Epithelial cell of prostate (primary cell): ENCODE data around the gene FAM168A.

Source experiments
- DNase-seq: peaks from one replicate; pipeline ENCODE4 v3.0.0-alpha.2; 2011; ENCODE audit warnings: low read depth, low spot score
- H3K27ac ChIP-seq: fragments of 450-650 bp; 2 replicates; pipeline ENCODE4 v1.5.1; 2017; ENCODE audit warnings: mild to moderate bottlenecking

FAM168A gene

DNA sequence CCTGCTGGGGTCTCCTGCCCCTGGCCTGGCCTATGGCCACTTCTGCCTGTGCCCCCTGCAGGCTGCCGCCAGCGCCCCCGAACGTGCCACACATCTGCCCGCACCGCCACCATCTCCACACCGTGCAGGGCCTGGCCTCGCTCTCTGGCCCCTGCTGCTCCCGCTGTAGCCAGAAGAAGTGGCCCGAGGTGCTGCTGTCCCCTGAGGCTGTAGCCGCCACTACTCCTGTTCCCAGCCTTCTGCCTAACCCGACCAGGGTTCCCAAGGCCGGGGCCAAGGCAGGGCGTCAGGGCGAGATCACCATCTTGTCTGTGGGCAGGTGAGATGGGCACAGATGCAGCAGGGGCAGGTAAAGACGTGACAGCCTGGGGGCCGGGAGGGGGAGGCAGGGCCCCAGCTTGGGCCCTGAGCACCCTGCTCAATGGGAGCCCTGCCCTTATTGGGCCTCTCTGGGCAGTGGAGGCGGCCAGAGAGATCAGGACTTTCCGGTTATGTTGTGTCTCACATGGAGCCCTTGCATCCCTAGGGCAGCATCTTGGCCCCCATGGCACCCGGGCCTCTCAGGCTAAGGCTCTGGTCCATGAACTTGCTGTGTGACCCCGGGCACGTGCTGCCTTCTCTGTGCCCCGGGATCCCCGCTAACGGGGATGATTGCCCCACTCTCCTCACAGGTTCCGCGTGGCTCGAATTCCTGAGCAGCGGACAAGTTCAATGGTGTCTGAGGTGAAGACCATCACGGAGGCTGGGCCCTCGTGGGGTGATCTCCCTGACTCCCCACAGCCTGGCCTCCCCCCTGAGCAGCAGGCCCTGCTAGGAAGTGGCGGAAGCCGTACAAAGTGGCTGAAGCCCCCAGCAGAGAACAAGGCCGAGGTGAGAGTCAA is 203.3 kb downstream of the FAM168A start:
- no peak for DNase-seq
- no peak overlapping the region for H3K27ac ChIP-seq

DNA sequence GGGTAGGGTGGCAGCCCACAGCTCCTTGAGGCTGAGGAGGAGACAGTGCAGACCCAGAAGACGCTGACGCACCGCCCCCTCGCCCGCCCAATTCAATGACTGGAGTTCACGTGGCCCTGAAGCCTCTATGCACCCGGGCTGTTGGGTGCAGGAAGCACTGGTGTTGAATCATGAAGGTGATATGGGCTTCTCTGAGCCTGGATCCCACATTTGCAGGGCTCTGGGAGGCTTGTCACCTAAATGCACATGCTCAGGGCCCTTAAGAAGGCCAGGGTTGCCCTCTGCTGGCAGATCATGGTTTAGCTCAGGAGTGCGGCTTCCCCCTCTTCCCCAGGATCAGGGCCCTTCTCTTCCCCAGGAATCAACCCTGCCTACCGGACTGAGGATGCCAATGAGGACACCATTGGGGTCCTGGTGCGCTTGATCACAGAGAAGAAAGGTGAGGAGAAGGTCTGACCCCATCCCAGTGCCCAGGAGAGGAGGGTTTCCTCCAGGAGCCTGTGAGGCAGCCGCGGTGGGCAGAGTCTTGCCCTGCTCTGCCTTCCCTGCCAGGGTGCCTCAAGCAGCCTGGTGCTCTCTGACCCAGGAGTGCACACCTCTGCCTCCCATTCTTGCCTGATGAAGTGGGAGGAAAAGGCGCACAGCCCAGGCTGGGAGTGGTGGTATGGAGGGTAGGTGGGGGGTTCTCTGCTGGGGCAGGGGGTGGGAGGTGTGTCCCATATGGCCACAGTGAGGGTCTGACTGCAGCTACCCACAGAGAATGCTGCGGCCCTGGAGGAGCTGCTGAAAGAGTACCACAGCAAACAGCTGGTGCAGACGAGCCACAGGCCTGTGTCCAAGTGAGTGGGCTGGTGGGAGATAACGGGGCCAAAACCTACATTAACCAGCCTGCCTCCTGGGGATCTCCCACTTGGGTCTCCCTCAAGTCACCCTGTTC is 204.2 kb downstream of the FAM168A start:
- H3K27ac ChIP-seq, result no peak overlapping the region
- no peak for DNase-seq

DNA sequence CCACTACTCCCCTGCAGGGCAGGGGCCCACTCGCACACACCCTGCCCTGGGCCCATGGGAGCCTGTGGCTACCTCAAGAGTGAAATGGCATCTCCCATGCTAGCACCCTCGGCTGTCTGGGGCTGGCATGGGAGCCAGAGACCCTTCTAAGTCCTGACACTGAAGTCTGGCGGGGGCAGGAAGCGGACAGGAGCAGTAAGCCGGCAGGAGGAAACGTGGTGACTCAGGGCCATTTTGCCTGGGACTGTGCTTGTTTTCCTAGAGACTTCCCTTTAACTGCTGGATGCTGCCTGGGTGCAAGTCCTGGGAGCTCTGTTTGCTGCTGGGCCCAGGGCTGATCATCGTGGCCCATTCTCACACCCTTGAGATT is 204.9 kb downstream of the FAM168A start:
- no peak for DNase-seq
- H3K27ac ChIP-seq, result no peak overlapping the region

DNA sequence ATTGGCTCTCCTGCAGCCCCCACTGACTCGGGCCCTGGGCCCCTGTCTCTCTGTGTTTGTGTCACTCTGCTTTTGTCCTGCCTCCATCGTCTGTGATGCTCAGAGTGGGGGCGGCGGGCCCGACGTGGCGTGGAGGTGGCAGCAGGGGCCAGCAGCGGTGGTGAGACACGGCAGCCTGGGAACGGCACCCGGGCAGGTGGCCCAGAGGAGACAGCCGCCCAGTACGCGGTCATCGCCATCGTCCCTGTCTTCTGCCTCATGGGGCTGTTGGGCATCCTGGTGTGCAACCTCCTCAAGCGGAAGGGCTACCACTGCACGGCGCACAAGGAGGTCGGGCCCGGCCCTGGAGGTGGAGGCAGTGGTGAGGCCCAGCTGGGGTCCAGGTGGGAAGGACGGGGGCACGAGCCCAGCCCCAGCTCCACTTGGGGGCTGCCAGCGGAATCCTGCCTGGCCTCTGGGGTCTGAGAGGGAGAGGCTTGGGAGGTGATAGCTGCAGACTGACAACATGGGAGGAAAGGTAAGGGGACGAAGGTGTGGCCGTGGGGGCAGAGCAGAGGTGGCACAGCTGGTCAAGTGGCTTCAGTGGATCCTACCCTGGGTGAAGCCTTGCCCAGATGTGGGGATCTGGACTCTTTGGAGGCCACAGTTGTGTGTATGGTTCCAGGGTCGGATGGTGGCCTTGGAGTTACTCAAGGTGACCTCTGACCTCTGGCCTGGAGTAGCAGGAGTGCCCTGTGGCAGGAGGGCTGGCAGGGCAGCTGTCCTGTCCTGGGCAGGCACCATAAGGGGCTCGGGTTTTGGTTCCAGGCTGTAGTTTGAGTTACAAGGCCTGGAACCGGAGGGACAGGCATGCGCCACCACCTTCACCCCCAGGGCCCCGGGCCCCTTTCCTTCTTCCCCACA is 205.6 kb downstream of the FAM168A start:
- H3K27ac ChIP-seq, result no peak overlapping the region

DNA sequence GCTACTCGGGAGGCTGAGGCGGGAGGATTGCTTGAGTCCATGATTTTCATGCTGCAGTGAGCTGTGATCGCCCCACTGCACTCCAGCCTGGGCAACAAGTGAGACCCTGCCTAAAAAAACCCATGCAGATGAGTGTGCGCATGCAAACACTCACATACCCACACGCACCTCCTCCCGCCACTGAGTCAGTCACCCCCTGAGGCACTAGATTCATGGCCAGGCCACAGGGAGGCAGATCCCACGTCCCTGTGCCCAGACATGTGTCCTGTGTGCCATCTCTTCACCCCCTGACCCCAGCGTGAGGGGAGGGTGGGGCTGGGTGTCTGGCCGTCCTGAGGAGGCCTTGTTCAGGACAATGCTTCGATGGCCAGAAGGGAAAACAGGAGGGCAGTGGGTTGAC is 206.2 kb downstream of the FAM168A start:
- no peak for DNase-seq
- no peak overlapping the region for H3K27ac ChIP-seq

More for the DNA sequence above, 205.6 kb downstream of the FAM168A start:
- DNase-seq, result no peak

DNA sequence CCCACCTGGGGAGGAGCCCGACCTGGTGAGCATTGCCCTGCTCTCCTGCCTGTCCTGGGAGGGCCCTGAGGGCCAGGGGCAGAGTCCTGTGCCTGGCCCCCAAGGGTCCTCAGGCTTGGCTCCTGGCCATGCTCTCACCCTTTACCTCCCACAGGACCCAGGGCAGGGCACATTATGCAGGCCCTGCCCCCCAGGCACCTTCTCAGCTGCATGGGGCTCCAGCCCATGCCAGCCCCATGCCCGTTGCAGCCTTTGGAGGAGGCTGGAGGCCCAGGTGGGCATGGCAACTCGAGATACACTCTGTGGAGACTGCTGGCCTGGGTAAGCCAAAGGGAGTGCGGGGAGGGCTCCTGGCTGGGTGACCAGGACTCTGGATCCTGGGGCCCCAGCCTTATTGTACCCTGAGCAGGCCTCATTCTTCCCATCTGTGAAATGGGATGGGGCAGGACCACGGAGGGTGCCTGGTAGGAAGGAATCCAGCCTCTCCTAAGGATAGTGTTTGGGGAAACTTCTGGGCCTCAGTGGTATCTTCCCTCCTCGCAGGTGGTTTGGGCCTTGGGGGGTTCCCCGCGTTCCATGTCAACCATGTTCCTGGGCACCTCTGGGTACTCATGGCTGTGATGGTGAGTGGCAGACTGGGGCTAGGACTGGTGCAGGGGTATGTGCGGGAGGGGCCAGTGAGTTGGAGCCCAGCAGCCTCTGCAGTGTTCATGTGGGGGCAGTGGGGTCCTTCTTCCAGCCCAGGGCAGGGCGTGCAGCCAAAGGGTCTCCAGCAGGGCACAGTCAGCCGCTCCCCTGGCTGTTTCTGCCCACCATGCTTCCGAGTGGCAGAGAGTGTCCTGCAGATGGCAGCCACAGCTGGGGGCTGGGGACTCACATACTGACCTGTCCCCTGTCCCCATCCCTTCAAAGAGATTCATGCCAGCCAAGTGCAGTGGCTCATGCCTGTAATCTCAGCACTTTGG is 207.0 kb downstream of the FAM168A start:
- DNase-seq, result no peak
- H3K27ac ChIP-seq, result no peak overlapping the region

DNA sequence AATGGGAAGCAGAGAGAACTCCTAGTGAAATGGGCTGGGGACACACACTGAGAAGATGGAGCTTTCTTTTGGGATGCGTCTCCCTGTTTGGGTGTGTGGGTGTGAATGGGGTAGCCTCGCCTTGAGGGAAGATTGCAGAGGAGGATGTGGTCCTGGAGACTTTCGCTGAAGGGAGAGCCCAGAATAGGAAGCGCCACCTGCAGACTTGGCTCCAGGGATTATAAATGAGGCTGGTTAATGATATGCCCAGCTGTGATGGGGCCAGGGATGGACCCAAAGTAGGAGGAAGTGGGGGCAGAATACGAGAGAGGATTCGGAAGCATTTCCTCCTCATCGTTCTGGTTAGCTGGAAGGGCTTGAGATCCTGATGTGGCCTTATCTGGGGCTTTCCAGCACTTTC is 208.0 kb downstream of the FAM168A start:
- no peak for DNase-seq
- H3K27ac ChIP-seq, result no peak overlapping the region

DNA sequence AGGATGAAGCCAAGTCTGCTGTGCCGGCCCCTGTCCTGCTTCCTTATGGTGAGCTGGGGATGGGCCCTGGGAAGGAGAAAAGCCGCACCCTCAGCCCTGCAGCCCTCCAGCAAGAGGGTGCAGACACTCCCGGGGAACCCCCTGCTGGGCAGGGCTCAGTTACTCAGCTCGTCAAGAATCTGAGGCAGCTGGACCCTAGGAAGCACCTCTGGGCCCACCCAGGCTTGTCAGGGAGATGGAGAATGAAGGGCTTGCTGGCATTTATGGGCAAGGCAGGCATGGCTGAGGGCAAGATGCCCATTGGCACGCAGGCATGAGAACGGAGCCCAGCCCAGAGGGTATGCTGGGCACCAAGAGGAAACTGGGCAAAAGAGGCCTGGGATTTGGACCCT is 208.8 kb downstream of the FAM168A start:
- no peak overlapping the region for H3K27ac ChIP-seq
- DNase-seq, result no peak

DNA sequence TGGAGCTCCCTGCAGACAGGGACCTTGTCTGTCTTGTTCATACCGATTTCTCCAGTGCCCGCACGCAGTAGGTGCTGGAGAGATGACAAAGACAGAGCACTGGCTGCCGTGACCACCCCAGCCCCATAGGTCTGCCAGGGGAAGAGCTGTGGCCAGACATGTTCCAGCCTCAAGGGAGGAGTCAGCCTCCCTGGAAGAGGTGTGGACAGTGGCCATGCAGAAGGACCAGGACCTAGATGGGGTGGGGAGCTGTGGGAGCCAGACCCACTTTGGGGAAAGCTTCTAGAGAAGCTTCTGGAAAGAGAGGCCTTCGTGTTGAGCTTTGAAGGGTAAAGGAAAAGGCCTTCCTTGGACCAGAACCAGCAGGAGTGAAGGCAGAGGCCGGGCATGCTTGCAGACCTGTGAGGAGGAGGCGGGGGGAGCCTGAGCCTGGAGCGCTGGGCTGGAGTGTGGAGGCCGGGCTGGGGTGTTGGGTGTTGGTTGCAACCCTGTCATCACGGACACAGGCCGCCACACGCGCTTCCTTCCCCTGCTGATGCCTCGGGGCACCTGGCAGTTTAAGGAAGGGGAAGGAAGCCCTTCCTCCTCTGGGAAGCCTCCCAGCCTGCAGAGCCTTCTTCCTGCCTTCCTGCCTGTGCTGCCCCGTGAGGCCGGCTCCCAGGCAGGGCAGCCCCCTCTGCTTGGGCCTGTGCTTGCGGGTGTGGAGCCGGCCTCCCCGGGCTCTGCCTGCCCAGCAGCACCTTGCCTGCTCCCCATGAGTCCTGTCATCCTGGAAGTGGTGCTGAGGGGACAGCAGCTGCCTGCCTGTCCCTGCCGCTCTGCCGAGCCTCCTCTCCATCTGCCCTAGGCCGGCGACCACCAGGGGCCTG is 209.4 kb downstream of the FAM168A start:
- H3K27ac ChIP-seq, result peak overlapping the region; percentile 9
- no peak for DNase-seq

DNA sequence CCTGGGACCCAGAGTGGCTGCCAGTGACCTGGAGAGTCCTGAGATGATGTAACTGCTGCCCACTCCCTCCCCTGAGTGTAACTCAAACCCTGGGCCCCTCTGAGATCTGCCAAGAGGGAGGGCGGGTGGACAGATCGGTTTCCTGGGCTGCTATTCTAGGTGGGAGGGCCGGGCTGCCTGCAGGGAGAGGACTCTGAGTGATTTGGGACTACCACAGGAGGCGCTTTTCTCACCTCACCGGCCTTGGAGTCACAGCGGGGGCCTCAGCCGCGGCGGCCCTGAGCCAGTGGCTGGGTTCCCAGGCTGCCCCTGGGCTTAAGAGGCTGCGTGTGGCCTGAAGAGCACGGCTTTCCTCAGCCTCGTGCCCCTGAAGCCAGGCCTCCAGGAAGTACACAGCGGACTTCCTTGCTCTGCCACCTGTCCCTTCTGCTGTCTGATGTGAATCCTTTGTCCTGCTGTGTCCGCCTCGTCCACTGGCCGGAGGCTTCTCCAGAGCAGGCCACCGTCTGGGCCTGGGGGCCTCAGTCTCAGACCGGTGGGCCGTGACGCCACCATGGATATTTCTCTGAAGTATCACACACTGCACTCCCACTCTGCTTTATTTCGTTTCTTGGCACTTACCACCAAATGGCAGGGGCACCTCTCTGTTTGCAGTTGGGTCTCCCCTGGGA is 210.2 kb downstream of the FAM168A start:
- H3K27ac ChIP-seq, result no peak overlapping the region
- DNase-seq, result no peak

DNA sequence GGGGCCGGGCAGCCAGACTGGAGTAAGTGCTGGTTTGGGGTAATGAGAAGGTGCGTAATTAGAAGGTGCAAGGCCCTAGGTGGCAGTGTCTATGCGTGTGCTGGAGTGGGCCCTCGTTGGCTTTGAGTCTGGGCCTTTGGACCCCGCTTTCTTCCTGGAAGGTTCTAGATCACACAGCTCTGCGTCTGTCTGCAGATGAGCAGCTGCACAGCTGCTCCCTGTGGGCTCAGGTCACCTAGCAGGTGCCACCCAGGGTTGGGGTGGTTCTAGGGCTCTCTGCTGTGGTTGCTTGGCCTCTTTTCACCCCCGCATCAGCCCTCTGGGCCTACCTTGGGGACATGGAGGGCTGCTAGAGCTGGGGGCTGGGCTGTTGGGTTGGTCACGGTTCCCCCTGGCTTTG is 211.4 kb downstream of the FAM168A start:
- DNase-seq, result no peak
- no peak overlapping the region for H3K27ac ChIP-seq

DNA sequence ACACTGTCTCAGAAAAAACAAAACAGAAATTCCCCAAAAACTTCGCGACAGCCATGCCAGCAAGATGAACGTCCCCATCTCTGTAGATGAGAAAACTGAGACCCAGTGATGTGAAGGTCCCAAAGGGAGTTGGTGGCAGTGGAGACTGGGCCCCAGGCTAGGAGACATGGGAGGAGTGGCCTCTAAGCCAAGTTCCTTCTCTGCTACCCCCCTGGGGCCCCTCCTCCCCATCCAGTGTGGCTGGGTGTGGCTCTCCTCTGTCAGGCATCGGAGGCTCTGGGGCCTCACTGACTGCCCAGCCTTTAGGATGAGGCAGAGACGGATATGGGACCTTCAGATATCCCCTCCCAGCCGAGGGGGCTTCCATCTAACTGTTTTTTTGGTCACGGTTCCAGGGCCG is 211.9 kb downstream of the FAM168A start:
- no peak overlapping the region for H3K27ac ChIP-seq
- DNase-seq, result no peak

DNA sequence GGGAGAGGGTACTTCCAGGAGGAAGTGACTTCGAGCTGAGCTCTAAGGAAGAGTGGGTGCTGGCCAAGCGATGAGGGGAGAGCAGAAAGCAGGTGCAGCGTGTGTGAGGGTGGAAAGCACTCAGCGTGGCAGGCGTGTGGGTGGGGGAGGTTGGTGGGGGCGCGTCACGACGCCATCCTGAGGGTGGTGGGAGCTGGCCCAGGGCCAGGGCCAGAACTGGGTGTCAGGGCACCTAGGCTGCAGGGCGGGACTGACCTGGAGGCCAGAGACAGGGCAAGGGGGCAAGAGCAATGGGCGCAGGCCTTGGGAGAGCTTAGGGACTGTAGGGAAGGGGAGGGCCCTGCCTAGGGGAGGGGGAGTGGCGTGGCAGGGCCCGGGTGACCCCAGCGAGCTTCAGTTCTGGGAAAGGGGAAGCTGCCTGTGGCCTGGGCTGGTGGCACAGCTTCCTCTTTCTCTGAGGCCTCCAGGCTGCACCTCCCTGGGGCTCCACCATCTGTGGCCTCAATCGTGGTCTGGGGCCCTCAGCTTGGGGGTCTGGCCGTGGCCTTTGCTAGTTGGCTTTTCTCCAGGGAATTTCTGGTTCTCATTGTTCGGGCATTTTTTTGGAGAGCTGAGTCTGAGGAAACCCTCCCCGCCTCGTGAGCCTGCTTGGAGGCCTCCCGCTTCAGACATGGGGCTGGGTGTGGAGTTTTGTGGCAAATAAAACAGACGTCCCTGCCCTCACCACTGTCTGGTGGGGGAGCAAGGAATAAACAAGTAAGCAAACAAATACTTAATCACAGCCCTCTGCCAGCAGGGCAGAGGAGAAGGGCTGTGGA is 212.8 kb downstream of the FAM168A start:
- DNase-seq, result no peak
- no peak overlapping the region for H3K27ac ChIP-seq

DNA sequence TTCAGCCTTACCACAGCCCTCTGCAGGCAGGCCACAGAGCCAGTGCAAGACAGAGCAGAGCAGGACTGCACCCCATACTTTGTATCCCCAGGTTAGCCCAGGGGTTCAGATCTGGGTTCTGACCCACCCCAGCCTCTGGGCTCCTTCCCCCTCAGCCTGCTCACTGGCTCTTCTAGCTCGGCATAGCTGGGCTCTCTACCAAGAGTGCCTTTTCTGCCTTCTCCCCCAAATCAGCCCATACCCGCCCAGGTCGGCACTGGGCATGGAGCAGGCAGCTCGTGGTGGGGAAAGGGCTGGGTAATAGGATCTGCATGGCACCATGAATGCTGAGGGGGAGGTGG is 213.4 kb downstream of the FAM168A start:
- no peak overlapping the region for H3K27ac ChIP-seq
- no peak for DNase-seq

DNA sequence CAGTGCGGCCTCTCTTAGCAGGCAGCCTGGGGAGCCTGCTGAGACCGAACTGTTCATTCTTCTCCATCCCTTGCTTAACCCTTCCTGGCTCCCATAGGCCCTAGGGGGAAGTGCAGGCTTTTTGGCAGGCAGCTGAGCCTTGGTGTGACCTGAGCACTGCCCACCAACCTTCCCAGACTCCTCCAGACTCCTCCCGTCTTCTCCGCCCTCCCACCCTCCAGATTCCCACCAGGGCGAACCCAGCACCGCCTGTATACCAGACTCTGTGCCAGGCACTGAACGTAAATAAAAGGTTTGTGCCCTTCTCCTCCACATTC is 213.8 kb downstream of the FAM168A start:
- no peak for DNase-seq
- no peak overlapping the region for H3K27ac ChIP-seq

DNA sequence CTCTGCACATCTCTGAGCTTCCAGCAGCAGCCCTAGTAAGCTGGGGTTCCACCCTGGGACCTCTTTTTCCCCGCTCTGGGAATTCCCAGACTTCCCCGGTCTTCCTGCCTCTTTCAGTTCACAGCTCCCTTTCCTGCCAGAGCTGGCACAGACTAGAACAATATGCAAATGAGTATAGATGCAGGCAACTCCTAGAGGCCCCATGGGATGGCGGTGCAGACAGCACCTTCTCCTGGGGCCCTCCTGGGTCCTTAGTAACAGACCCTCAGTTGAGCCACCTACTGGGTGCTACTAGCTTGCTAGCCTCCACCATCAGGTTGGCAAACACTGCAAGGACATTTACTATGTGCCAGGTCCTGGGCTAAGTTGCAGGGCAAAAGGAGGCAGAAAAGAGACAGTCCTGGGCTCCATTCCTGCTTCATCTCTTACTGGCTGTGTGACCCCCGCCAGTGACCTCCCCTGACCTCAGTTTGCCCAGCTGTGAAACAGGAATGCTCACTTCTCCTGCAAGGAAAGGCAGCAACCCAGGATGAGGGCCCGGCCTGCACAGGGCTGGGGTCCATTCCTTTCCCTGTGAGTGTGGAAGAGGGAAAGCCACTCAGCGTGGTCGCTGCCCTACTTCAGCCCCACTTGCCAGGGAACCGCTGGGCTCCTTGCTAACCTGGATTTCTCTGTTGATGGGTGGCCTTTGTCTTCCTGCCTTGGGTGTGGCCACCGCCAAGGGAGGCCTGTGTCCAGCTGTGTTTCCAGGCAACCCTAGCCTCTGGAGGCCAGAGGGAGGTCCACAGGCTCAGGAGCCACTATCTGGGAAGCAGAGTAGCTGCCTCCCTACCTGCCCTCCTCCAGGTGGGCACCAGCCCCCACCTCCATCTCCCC is 214.4 kb downstream of the FAM168A start:
- H3K27ac ChIP-seq, result no peak overlapping the region

More for the DNA sequence above, 214.4 kb downstream of the FAM168A start:
- no peak for DNase-seq
